ENCODE data around the gene SNN.

DNA sequence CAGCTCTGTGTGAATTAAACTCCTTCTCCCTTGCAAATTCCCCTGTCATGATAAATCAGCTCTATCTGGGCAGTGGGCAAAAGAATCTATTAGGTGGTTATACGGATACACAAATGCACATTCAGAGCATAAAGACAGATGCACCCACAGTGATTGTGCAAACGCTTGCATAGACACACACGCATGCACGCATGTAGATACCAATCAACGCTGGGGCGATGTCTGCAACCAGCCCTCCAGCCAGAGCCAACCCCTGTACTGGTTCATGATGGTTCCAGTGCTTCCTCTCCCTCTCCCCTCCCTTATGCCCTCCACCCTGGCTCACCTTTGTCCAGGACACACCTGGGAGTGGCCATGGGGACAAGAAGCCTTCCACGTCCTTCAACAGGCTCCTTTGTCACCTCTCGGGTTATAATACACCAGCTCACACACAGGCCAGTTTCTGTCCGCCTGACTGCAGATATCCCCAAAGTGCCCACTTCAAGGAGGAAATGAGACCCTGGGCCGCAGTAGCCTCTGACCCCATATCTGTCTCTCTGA is 33.1 kb upstream of the SNN start:
- TF ChIP-seq CTCF (IDR thresholded peaks at IDR 0.05) = no peak
- TF ChIP-seq ZFX (IDR thresholded peaks at IDR 0.05; ENCODE audit: borderline replicate concordance) = no peak

All from 22Rv1 (cell line).